ENCODE measurements around the gene HNRNPUL2. TPM values are rescaled to one million over a fixed set of nuclear protein-coding genes. Genes with fewer than 3 reads are reported as not detected.
A peak's percentile ranks its signal among the peaks of the same experiment; 100 is the strongest.

Gene HNRNPUL2
- total and polyA plus RNA-seq, 10 of the 15 experiments (the other 5 are each of a cell fraction or from before 2014, with no cell fraction given), result 1.6 to 72.2 (median 14.9) TPM

GRCh38 chr11:62728171-62728988 lies 1.1 kb upstream of the HNRNPUL2 start, which contains the start of gene TTC9C (continued):
- peak; percentile 68 for TF ChIP-seq SKIL (IDR thresholded peaks at IDR 0.05; ENCODE audit: low read depth, poor library complexity, severe bottlenecking)
- TF ChIP-seq ZNF217 (IDR thresholded peaks at IDR 0.05), result no peak
- peak; percentile 63 for TF ChIP-seq HCFC1 (IDR thresholded peaks at IDR 0.05; ENCODE audit: low read length)
- TF ChIP-seq NFYA (IDR thresholded peaks at IDR 0.05; ENCODE audit: borderline replicate concordance, low read depth, low read length), result no peak
- TF ChIP-seq SMC3 (IDR thresholded peaks at IDR 0.05; ENCODE audit: borderline replicate concordance, low read length), result no peak
- TF ChIP-seq MYC (IDR thresholded peaks at IDR 0.05; ENCODE audit: insufficient read depth, insufficient read length, insufficient replicate concordance, low read length, severe bottlenecking), result no peak
- TF ChIP-seq REST (IDR thresholded peaks at IDR 0.05; ENCODE audit: low read depth, low read length), result peak; percentile 35; the same call in 1 of the 2 replicates
- no peak for TF ChIP-seq ZBTB4 (CRISPR knock-in tag; IDR thresholded peaks at IDR 0.05)
- TF ChIP-seq GABPA (IDR thresholded peaks at IDR 0.05; ENCODE audit: low read depth), result peak; percentile 96
- no peak for TF ChIP-seq HDAC2 (IDR thresholded peaks at IDR 0.05)
- peak; percentile 13; the same call in 1 of the 2 replicates for TF ChIP-seq PKNOX1 (IDR thresholded peaks at IDR 0.05)
- TF ChIP-seq MAX (IDR thresholded peaks at IDR 0.05; ENCODE audit: low read depth, low read length), result no peak
- no peak; the same call in 1 of the 2 replicates for TF ChIP-seq SIN3A (IDR thresholded peaks at IDR 0.05; ENCODE audit: low read depth, low read length)
- TF ChIP-seq KAT2A (conservative IDR thresholded peaks at IDR 0.05; ENCODE audit: control insufficient read depth, low read depth, low read length), result no peak
- no peak for TF ChIP-seq BHLHE40 (IDR thresholded peaks at IDR 0.05; ENCODE audit: borderline replicate concordance in 1 of 2, low read depth in 2 of 2, low read length in 1 of 2)
- TF ChIP-seq FOXM1 (IDR thresholded peaks at IDR 0.05; ENCODE audit: low read depth, low read length), result no peak
- TF ChIP-seq ESRRA (IDR thresholded peaks at IDR 0.05; ENCODE audit: low read length), result no peak; the same call in 1 of the 2 replicates
- no peak for TF ChIP-seq BRCA1 (IDR thresholded peaks at IDR 0.05; ENCODE audit: low read depth, low read length)
- no peak for TF ChIP-seq SIX5 (IDR thresholded peaks at IDR 0.05; ENCODE audit: low read depth, low read length, severe bottlenecking)

All from GM12878 (cell line).